Stimulated activated CD8-positive, alpha-beta memory T cell treated with anti-CD3 and anti-CD28 coated beads, Interleukin-2, amount 100 ng/mL, for 48 hours (primary cell): ENCODE measurements around the gene CUX1.
"Not testable (repeated sequence)": the region's sequence is repeated elsewhere in the genome, so short reads cannot be mapped to it uniquely, and the experiment has no call there.

Experiments used
- DNase-seq, 2 donors: peaks; one replicate each; pipeline ENCODE4 v3.0.0-alpha.2; 2020; ENCODE audit warnings: low read depth in 2 of 2

The CUX1 gene

GRCh38 chr7:101826081-101826835 lies 8.8 kb downstream of the CUX1 start:
- DNase-seq = no peak

GRCh38 chr7:101828301-101829020 lies 11.0 kb downstream of the CUX1 start:
- DNase-seq = no peak

GRCh38 chr7:101829374-101829773 lies 11.9 kb downstream of the CUX1 start:
- no peak for DNase-seq

- DNase-seq = no peak
These were observed 12.4 kb downstream of the CUX1 start for GRCh38 chr7:101829821-101830220.

- DNase-seq = not testable (repeated sequence)
These were observed 14.0 kb downstream of the CUX1 start for GRCh38 chr7:101831396-101831795.

- DNase-seq = no peak
These were observed 14.8 kb downstream of the CUX1 start for GRCh38 chr7:101832205-101832631.

GRCh38 chr7:101832685-101833375 lies 15.4 kb downstream of the CUX1 start:
- DNase-seq = no peak

- no peak for DNase-seq
These were observed 16.4 kb downstream of the CUX1 start for GRCh38 chr7:101833799-101834198.

GRCh38 chr7:101835136-101835535 lies 17.7 kb downstream of the CUX1 start:
- no peak for DNase-seq

GRCh38 chr7:101837433-101837832 lies 20.0 kb downstream of the CUX1 start:
- DNase-seq = not testable (repeated sequence)

- no peak for DNase-seq
These were observed 21.5 kb downstream of the CUX1 start for GRCh38 chr7:101838837-101839483.

GRCh38 chr7:101841328-101841727 lies 23.9 kb downstream of the CUX1 start:
- DNase-seq = no peak

GRCh38 chr7:101843293-101844271 lies 26.2 kb downstream of the CUX1 start:
- DNase-seq = no peak

- DNase-seq = no peak
These were observed 28.5 kb downstream of the CUX1 start for GRCh38 chr7:101845974-101846373.

- no peak for DNase-seq
These were observed 29.5 kb downstream of the CUX1 start for GRCh38 chr7:101846800-101847538.

- no peak for DNase-seq
These were observed 31.0 kb downstream of the CUX1 start for GRCh38 chr7:101848208-101848951.

- DNase-seq = not testable (repeated sequence)
These were observed 31.9 kb downstream of the CUX1 start for GRCh38 chr7:101849314-101849713.

GRCh38 chr7:101852364-101852763 lies 34.9 kb downstream of the CUX1 start:
- DNase-seq = not testable (repeated sequence)

- no peak for DNase-seq
These were observed 36.3 kb downstream of the CUX1 start for GRCh38 chr7:101853684-101854083.
